ENCODE data around the gene KIF26B.

GRCh38 chr1:245600658-245601057 is 445.9 kb downstream of the KIF26B start:
- TF ChIP-seq, protein P1, sequence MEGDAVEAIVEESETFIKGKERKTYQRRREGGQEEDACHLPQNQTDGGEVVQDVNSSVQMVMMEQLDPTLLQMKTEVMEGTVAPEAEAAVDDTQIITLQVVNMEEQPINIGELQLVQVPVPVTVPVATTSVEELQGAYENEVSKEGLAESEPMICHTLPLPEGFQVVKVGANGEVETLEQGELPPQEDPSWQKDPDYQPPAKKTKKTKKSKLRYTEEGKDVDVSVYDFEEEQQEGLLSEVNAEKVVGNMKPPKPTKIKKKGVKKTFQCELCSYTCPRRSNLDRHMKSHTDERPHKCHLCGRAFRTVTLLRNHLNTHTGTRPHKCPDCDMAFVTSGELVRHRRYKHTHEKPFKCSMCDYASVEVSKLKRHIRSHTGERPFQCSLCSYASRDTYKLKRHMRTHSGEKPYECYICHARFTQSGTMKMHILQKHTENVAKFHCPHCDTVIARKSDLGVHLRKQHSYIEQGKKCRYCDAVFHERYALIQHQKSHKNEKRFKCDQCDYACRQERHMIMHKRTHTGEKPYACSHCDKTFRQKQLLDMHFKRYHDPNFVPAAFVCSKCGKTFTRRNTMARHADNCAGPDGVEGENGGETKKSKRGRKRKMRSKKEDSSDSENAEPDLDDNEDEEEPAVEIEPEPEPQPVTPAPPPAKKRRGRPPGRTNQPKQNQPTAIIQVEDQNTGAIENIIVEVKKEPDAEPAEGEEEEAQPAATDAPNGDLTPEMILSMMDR (IDR thresholded peaks at IDR 0.05; ENCODE audit: low read length): no peak
- TF ChIP-seq EZH2 (optimal IDR thresholded peaks at IDR 0.05; ENCODE audit: low read depth, low read length): no peak

Data from MM.1S (cell line).